GM13977 (cell line): ENCODE data around the gene RASL11A.
"Not testable (repeated sequence)": the region's sequence is repeated elsewhere in the genome, so short reads cannot be mapped to it uniquely, and the experiment has no call there.

ENCODE experiments used
- DNase-seq: peaks from one replicate; pipeline ENCODE4 v3.0.0; 2012; ENCODE audit warnings: low spot score
- CTCF ChIP-seq: IDR thresholded peaks from 2 replicates; pipeline ENCODE4 v1.5.1; 2012; ENCODE audit warnings: mild to moderate bottlenecking, control low read depth; ENCODE audit not compliant: insufficient read depth; ENCODE audit errors: extremely low read depth, missing control alignments
- in situ Hi-C: fragments of 300-500 bp; cut with MboI; formaldehyde crosslinking; loops from one replicate; pipeline ENCODE4 v1.12.0; 2022; ENCODE audit warnings: low sequenced_read_pairs, low pct_unique_long_range_greater_than_20kb, mixed read lengths, inconsistent platforms; ENCODE audit not compliant: unreplicated experiment

RASL11A gene

GRCh38 chr13:27293873-27294515 lies 23.4 kb downstream of the RASL11A start:
- in situ Hi-C loops: no loop called here
- DNase-seq: no peak
- no peak for TF ChIP-seq CTCF

GRCh38 chr13:27295096-27295495 lies 24.5 kb downstream of the RASL11A start:
- no peak for DNase-seq
- in situ Hi-C loops: no loop called here
- no peak for TF ChIP-seq CTCF

- in situ Hi-C loops: no loop called here
- TF ChIP-seq CTCF: no peak
- no peak for DNase-seq
Observed at GRCh38 chr13:27295660-27296059, 25.0 kb downstream of the RASL11A start.

- no peak for TF ChIP-seq CTCF
- in situ Hi-C loops: no loop called here
- no peak for DNase-seq
Observed at GRCh38 chr13:27296496-27296895, 25.9 kb downstream of the RASL11A start.

- DNase-seq: no peak
- no peak for TF ChIP-seq CTCF
- in situ Hi-C loops: no loop called here
Observed at GRCh38 chr13:27298849-27299248, 28.2 kb downstream of the RASL11A start.

- in situ Hi-C loops, DNase-seq: not testable (repeated sequence)
Observed at GRCh38 chr13:27300406-27300805, 29.8 kb downstream of the RASL11A start.

- no peak for TF ChIP-seq CTCF
- in situ Hi-C loops: no loop called here
- DNase-seq: no peak
Observed at GRCh38 chr13:27300941-27301586, 30.4 kb downstream of the RASL11A start.
